ENCODE results near the gene CAMP. TPM values are rescaled to one million over a fixed set of nuclear protein-coding genes. Genes with fewer than 3 reads are reported as not detected.
A peak's percentile ranks its signal among the peaks of the same experiment; 100 is the strongest.

Gene CAMP
- total RNA-seq, 2 donors from 2014 or later = 1.5 TPM; not detected in 1

- DNase-seq (ENCODE audit: low spot score) = peak; percentile 63
- no peak overlapping the region for H3K27ac ChIP-seq
- peak; percentile 61 to 79 for TF ChIP-seq CTCF (IDR thresholded peaks at IDR 0.05)
- H3K27me3 ChIP-seq = no peaks in the 10 kb centered on the region
- peaks cover 0 to 5% of the 10 kb centered on the region in 2 donors for H3K4me1 ChIP-seq
- peaks cover 1% of the 10 kb centered on the region for H3K36me3 ChIP-seq
- H3K4me3 ChIP-seq = no peak overlapping the region
- no peaks in the 10 kb centered on the region for H3K9me3 ChIP-seq
These were observed 50.4 kb downstream of the CAMP start for GRCh38 chr3:48273594-48274211.

- H3K36me3 ChIP-seq = no peaks in the 10 kb centered on the region
- TF ChIP-seq CTCF (IDR thresholded peaks at IDR 0.05) = no peak
- no peak overlapping the region for H3K4me3 ChIP-seq
- H3K27me3 ChIP-seq = no peaks in the 10 kb centered on the region
- H3K27ac ChIP-seq = no peak overlapping the region
- no peak for DNase-seq (ENCODE audit: low spot score)
- H3K4me1 ChIP-seq = peaks cover 0 to 5% of the 10 kb centered on the region in 2 donors
- no peaks in the 10 kb centered on the region for H3K9me3 ChIP-seq
These were observed 51.2 kb downstream of the CAMP start for GRCh38 chr3:48274452-48274851.

MicroRNAs encoded within 50 kb of the gene (microRNA counts, 767-probe panel; counts per million panel counts)
- 31.0 to 5,368 counts per million in 2 donors for microRNA hsa-miR-4443

Small RNA genes within 50 kb of the gene (microRNA-seq; reads per million reads assigned to microRNA genes)
- gene MIR4443 (ENCODE audit: borderline number of aligned reads in 2 of 2, borderline replicate concordance in 1 of 2) = 2.8 to 21.2 reads per million in 2 donors

Other genes with a start within 250 kb of the CAMP start
- 100 to 1,000 TPM; 428 to 552 TPM for gene MAP4, start 207.1 kb upstream of the CAMP start, total RNA-seq
- gene CDC25A, start 35.1 kb upstream of the CAMP start, total RNA-seq = under 1 TPM; 0.24 to 0.74 TPM
- 1 to 10 TPM; 6.6 to 6.7 TPM for gene ZNF589, start 17.6 kb downstream of the CAMP start, total RNA-seq
- gene NME6, start 77.9 kb downstream of the CAMP start, total RNA-seq = 10 to 100 TPM; 19.9 to 21.1 TPM
- gene SPINK8, start 110.2 kb downstream of the CAMP start, total RNA-seq = not detected
- gene FBXW12, start 148.7 kb downstream of the CAMP start, total RNA-seq = not detected
- 10 to 100 TPM; 69.4 to 73.0 TPM for gene PLXNB1, start 206.6 kb downstream of the CAMP start, total RNA-seq
- gene CCDC51, start 216.6 kb downstream of the CAMP start, total RNA-seq = 1 to 10 TPM; 8.4 to 9.2 TPM
- 100 to 1,000 TPM; 194 to 286 TPM for gene TMA7, start 216.8 kb downstream of the CAMP start, total RNA-seq
- gene ATRIP, start 223.2 kb downstream of the CAMP start, total RNA-seq = 1 to 10 TPM; 2.0 to 3.1 TPM